Mesenchymal stem cell (in vitro differentiated cells and primary cell): ENCODE results near the gene AADACL2.

Source experiments
- DNase-seq: peaks from one replicate; pipeline ENCODE4 v3.0.0-alpha.2; 2013
- H2AFZ ChIP-seq: one replicate; pipeline ENCODE4 v1.6.1; 2013; ENCODE audit warnings: low read depth, mild to moderate bottlenecking, control low read depth, inconsistent platforms, low read length, moderate library complexity
- H2AK5ac ChIP-seq: 2 replicates; pipeline ENCODE4 v1.6.1; 2013; ENCODE audit warnings: low read length, moderate library complexity, mild to moderate bottlenecking, inconsistent platforms; ENCODE audit not compliant: severe bottlenecking
- H2BK120ac ChIP-seq: one replicate; pipeline ENCODE4 v1.6.1; 2013; ENCODE audit warnings: low read depth, mild to moderate bottlenecking, inconsistent platforms, low read length, moderate library complexity
- H2BK12ac ChIP-seq, 2 experiments: one replicate each; pipeline ENCODE4 v1.6.1; 2013; ENCODE audit warnings: inconsistent platforms in 2 of 2, low read length in 2 of 2, mild to moderate bottlenecking in 2 of 2, moderate library complexity in 2 of 2, control low read depth in 1 of 2
- H2BK15ac ChIP-seq: one replicate; pipeline ENCODE4 v1.6.1; 2013; ENCODE audit warnings: mild to moderate bottlenecking, low read depth, inconsistent platforms; ENCODE audit not compliant: poor library complexity, severe bottlenecking
- H2BK5ac ChIP-seq: 2 replicates; pipeline ENCODE4 v1.6.1; 2013; ENCODE audit warnings: low read depth, mild to moderate bottlenecking, low read length, control low read depth, inconsistent platforms; ENCODE audit not compliant: poor library complexity, severe bottlenecking
- H3K14ac ChIP-seq, 2 experiments: one replicate each; pipeline ENCODE4 v1.6.1; 2013; ENCODE audit warnings: inconsistent platforms in 2 of 2, low read length in 2 of 2, control low read depth in 1 of 2, mild to moderate bottlenecking in 1 of 2, moderate library complexity in 1 of 2
- H3K18ac ChIP-seq, 2 experiments: one replicate each; pipeline ENCODE4 v1.6.1; 2013; ENCODE audit warnings: inconsistent platforms in 2 of 2, low read length in 2 of 2, control low read depth in 1 of 2, low read depth in 1 of 2, mild to moderate bottlenecking in 1 of 2
- H3K23ac ChIP-seq, 2 experiments: one replicate each; pipeline ENCODE4 v1.6.1; 2013; ENCODE audit warnings: inconsistent platforms in 2 of 2, low read length in 2 of 2, mild to moderate bottlenecking in 2 of 2, moderate library complexity in 2 of 2, control low read depth in 1 of 2
- H3K27ac ChIP-seq: 2 replicates; pipeline ENCODE4 v1.5.1; 2013; ENCODE audit warnings: mild to moderate bottlenecking, moderate library complexity, low read length, control low read depth, inconsistent platforms; ENCODE audit not compliant: poor library complexity, severe bottlenecking
- H3K27me3 ChIP-seq, 2 experiments: 2 replicates each; pipeline versions ENCODE4 v1.6.1 to v1.7.0; 2013; ENCODE audit warnings: low read length in 2 of 2, mild to moderate bottlenecking in 2 of 2, moderate library complexity in 2 of 2, control low read depth in 1 of 2, inconsistent platforms in 1 of 2; ENCODE audit not compliant: control insufficient read depth in 1 of 2, insufficient read depth in 1 of 2
- H3K36me3 ChIP-seq, 2 experiments: 2 replicates each; pipeline versions ENCODE4 v1.6.1 to v1.7.0; 2013; ENCODE audit warnings: low read length in 2 of 2, control low read depth in 1 of 2, inconsistent platforms in 1 of 2, low read depth in 1 of 2, mild to moderate bottlenecking in 1 of 2; ENCODE audit not compliant: insufficient read depth in 2 of 2, control insufficient read depth in 1 of 2
- H3K4ac ChIP-seq, 2 experiments: one replicate each; pipeline ENCODE4 v1.6.1; 2013; ENCODE audit warnings: inconsistent platforms in 2 of 2, low read length in 2 of 2, mild to moderate bottlenecking in 2 of 2, moderate library complexity in 2 of 2, control low read depth in 1 of 2, low read depth in 1 of 2
- H3K4me1 ChIP-seq: 2 replicates; pipeline ENCODE4 v1.6.1; 2013; ENCODE audit warnings: low read depth, low read length, control low read depth; ENCODE audit not compliant: control insufficient read depth, insufficient read depth
- H3K4me2 ChIP-seq: 2 replicates; pipeline ENCODE4 v1.6.1; 2013; ENCODE audit warnings: low read length, mild to moderate bottlenecking, inconsistent platforms; ENCODE audit not compliant: poor library complexity, severe bottlenecking
- H3K4me3 ChIP-seq, 2 experiments: 2 replicates each; pipeline versions ENCODE4 v1.5.1 to v1.7.0; 2013; ENCODE audit warnings: low read length in 2 of 2, mild to moderate bottlenecking in 2 of 2, control low read depth in 1 of 2, low read depth in 1 of 2; ENCODE audit not compliant: insufficient read depth in 1 of 2
- H3K79me1 ChIP-seq: replicated peaks from 2 replicates; pipeline ENCODE4 v1.6.1; 2013; ENCODE audit warnings: mild to moderate bottlenecking, control low read depth, low read length, inconsistent platforms; ENCODE audit not compliant: poor library complexity, severe bottlenecking
- H3K9ac ChIP-seq: 2 replicates; pipeline ENCODE4 v1.7.0; 2013; ENCODE audit warnings: mild to moderate bottlenecking, low read length, moderate library complexity
- H3K9me3 ChIP-seq: 2 replicates; pipeline ENCODE4 v1.7.0; 2013; ENCODE audit warnings: mild to moderate bottlenecking, low read length; ENCODE audit not compliant: control insufficient read depth
- H4K8ac ChIP-seq: one replicate; pipeline ENCODE4 v1.6.1; 2013; ENCODE audit warnings: inconsistent platforms, mild to moderate bottlenecking, low read length, moderate library complexity
- H4K91ac ChIP-seq: one replicate; pipeline ENCODE4 v1.6.1; 2013; ENCODE audit warnings: mild to moderate bottlenecking, low read length, inconsistent platforms
- WGBS: methylation state at CpG from one replicate; pipeline ENCODE4 v1.1.7; 2013; ENCODE audit warnings: mixed read lengths; 5-methylcytosine and 5-hydroxymethylcytosine counted together

AADACL2 gene

DNA sequence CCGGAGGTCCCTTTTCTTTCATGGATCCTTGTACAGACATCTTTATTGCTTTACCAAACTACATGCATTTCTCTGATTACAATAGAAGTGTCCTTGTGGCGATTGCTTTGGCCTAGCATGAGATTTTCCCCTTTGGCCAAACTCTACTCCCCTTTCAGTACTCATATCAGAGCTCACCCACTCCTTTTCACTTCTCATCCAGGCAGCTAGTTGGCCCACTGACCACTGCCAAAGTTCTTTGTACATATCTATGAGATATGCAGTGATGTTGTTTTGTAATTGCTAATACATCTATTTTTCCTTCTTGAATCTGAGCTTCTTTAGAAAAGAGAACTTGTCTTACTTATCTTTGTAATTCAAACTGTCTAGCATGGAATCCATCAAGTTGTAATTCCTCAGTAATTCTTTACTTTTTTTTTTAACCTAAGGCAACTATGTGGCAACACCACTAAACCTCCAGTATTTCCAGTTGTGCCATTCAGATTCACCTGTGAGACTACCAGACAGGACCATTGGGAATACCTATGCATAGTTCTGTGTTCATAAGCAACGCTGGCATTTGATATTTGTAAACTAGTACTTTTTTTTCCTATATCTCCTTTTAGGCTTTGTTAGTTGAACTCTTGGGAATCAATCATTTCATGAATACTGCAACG, 39.2 kb downstream of the AADACL2 start:
- Histone ChIP-seq H3K4me1 (no peaks in the 10 kb centered on the region), H3K27ac (no peak overlapping the region), H2AFZ (no peak overlapping the region), H4K91ac (no peak overlapping the region), H3K36me3 (no peaks in the 10 kb centered on the region), H3K4me3 (no peak overlapping the region), H2BK5ac (no peak overlapping the region), H3K18ac (peak overlapping the region in 1 of 2 experiments; percentile 21), H3K79me1 (no peaks in the 10 kb centered on the region), H3K23ac (no peak overlapping the region), H3K27me3 (no peaks in the 10 kb centered on the region), H3K4ac (no peak overlapping the region), H3K14ac (no peak overlapping the region), H2AK5ac (no peak overlapping the region), H3K9ac (no peak overlapping the region), H2BK12ac (no peak overlapping the region), H3K4me2 (no peak overlapping the region), H3K9me3 (no peaks in the 10 kb centered on the region), H2BK120ac (no peak overlapping the region), H2BK15ac (no peak overlapping the region), H4K8ac (peak overlapping the region; percentile 41)
- DNase-seq, result no peak
- 92% methylated on average over 3 of the region's 4 CpGs for WGBS

- no peak overlapping the region for H3K4me3 ChIP-seq
- H3K27ac ChIP-seq, result no peak overlapping the region
- 91% methylated on average over 1 of the region's 1 CpG for WGBS
- H3K18ac ChIP-seq, result no peak overlapping the region
- no peak overlapping the region for H2BK15ac ChIP-seq
- no peak overlapping the region for H3K14ac ChIP-seq
- H3K23ac ChIP-seq, result no peak overlapping the region
- no peaks in the 10 kb centered on the region for H3K27me3 ChIP-seq
- no peak overlapping the region for H3K4me2 ChIP-seq
- no peak overlapping the region for H4K91ac ChIP-seq
- H2BK120ac ChIP-seq, result no peak overlapping the region
- H3K4ac ChIP-seq, result no peak overlapping the region
- no peak overlapping the region for H3K9ac ChIP-seq
- no peaks in the 10 kb centered on the region for H3K36me3 ChIP-seq
- H2AK5ac ChIP-seq, result no peak overlapping the region
- no peaks in the 10 kb centered on the region for H3K9me3 ChIP-seq
- no peak overlapping the region for H2AFZ ChIP-seq
- H2BK5ac ChIP-seq, result no peak overlapping the region
- no peaks in the 10 kb centered on the region for H3K79me1 ChIP-seq
- no peak for DNase-seq
- H4K8ac ChIP-seq, result no peak overlapping the region
- no peak overlapping the region for H2BK12ac ChIP-seq
- H3K4me1 ChIP-seq, result no peaks in the 10 kb centered on the region
Observed at GRCh38 chr3:151774235-151774634, 40.5 kb downstream of the AADACL2 start.

GRCh38 chr3:151774910-151775309, 41.2 kb downstream of the AADACL2 start:
- Histone ChIP-seq H3K27me3 (no peaks in the 10 kb centered on the region), H3K18ac (no peak overlapping the region), H3K14ac (no peak overlapping the region), H3K9me3 (no peaks in the 10 kb centered on the region), H2AFZ (no peak overlapping the region), H3K4me3 (no peak overlapping the region), H2BK12ac (no peak overlapping the region), H3K9ac (no peak overlapping the region), H3K4ac (no peak overlapping the region), H3K36me3 (no peaks in the 10 kb centered on the region), H3K23ac (no peak overlapping the region), H3K79me1 (no peaks in the 10 kb centered on the region), H3K4me2 (no peak overlapping the region), H4K8ac (no peak overlapping the region), H2BK15ac (no peak overlapping the region), H3K4me1 (no peaks in the 10 kb centered on the region), H2BK5ac (no peak overlapping the region), H3K27ac (no peak overlapping the region), H2BK120ac (no peak overlapping the region), H4K91ac (no peak overlapping the region), H2AK5ac (no peak overlapping the region)
- DNase-seq, result no peak

- no peak overlapping the region for H3K14ac ChIP-seq
- H3K4me1 ChIP-seq, result no peaks in the 10 kb centered on the region
- no peak overlapping the region for H4K8ac ChIP-seq
- no peak overlapping the region for H3K9ac ChIP-seq
- no peaks in the 10 kb centered on the region for H3K79me1 ChIP-seq
- 100% methylated on average over 2 of the region's 4 CpGs for WGBS
- no peak overlapping the region for H3K4ac ChIP-seq
- H3K4me2 ChIP-seq, result no peak overlapping the region
- no peaks in the 10 kb centered on the region for H3K9me3 ChIP-seq
- no peak overlapping the region for H2BK12ac ChIP-seq
- H3K27ac ChIP-seq, result no peak overlapping the region
- no peak overlapping the region for H2BK5ac ChIP-seq
- no peak overlapping the region for H2BK120ac ChIP-seq
- no peak overlapping the region for H3K18ac ChIP-seq
- H2AFZ ChIP-seq, result no peak overlapping the region
- H2AK5ac ChIP-seq, result no peak overlapping the region
- H2BK15ac ChIP-seq, result no peak overlapping the region
- no peak for DNase-seq
- no peak overlapping the region for H3K4me3 ChIP-seq
- no peak overlapping the region for H4K91ac ChIP-seq
- no peaks in the 10 kb centered on the region for H3K36me3 ChIP-seq
- no peak overlapping the region for H3K23ac ChIP-seq
- H3K27me3 ChIP-seq, result no peaks in the 10 kb centered on the region
Observed at GRCh38 chr3:151775314-151776258, 41.9 kb downstream of the AADACL2 start.
